Astrocyte of the cerebellum (primary cell): ENCODE measurements around the gene PLPP1.

ENCODE experiments used
- DNase-seq: peaks from one replicate; pipeline ENCODE4 v3.0.0-alpha.2; 2011; ENCODE audit warnings: low read depth
- H3K4me3 ChIP-seq: 2 replicates; pipeline ENCODE4 v1.5.1; 2011; ENCODE audit warnings: mild to moderate bottlenecking, low read depth, low read length, moderate library complexity
- CTCF ChIP-seq: IDR thresholded peaks from 2 replicates; pipeline ENCODE4 v1.5.1; 2012; ENCODE audit warnings: low read length, low read depth, moderate library complexity, mild to moderate bottlenecking; ENCODE audit errors: missing control alignments
- in situ Hi-C: cut with HindIII; loops from 2 replicates; pipeline ENCODE4 v1.10.0; 2017; ENCODE audit warnings: low sequenced_read_pairs

Gene PLPP1

GRCh38 chr5:55407059-55407684 is 127.6 kb downstream of the PLPP1 start:
- TF ChIP-seq CTCF: peak; percentile 83
- H3K4me3 ChIP-seq: no peak overlapping the region
- in situ Hi-C loops: loop anchor here (10.0 kb wide), 1 partner anchor 298 kb away; no protein-coding TSS in a partner anchor
- DNase-seq: peak; percentile 42

GRCh38 chr5:55406292-55406691 is 128.5 kb downstream of the PLPP1 start:
- DNase-seq: no peak
- TF ChIP-seq CTCF: no peak
- in situ Hi-C loops: loop anchor here (10.0 kb wide), 1 partner anchor 299 kb away; no protein-coding TSS in a partner anchor
- H3K4me3 ChIP-seq: no peak overlapping the region

- no peak for DNase-seq
- in situ Hi-C loops: loop anchor here (5.0 to 10.0 kb wide), 2 partner anchors 45 to 303 kb away; no protein-coding TSS in a partner anchor
- TF ChIP-seq CTCF: peak; percentile 39
- no peak overlapping the region for H3K4me3 ChIP-seq
Measured at GRCh38 chr5:55402199-55402598, 132.6 kb downstream of the PLPP1 start.

- DNase-seq: no peak
- in situ Hi-C loops: no loop called here
- no peak for TF ChIP-seq CTCF
- H3K4me3 ChIP-seq: no peak overlapping the region
Measured at GRCh38 chr5:55393501-55394175, 141.1 kb downstream of the PLPP1 start.

- DNase-seq: no peak
- in situ Hi-C loops: no loop called here
- TF ChIP-seq CTCF: no peak
- no peak overlapping the region for H3K4me3 ChIP-seq
Measured at GRCh38 chr5:55392669-55393068, 142.1 kb downstream of the PLPP1 start.

GRCh38 chr5:55391707-55392106 is 143.1 kb downstream of the PLPP1 start:
- in situ Hi-C loops: no loop called here
- no peak overlapping the region for H3K4me3 ChIP-seq
- DNase-seq: no peak
- no peak for TF ChIP-seq CTCF
